Bone marrow (tissue), 2 donors: ENCODE measurements around the gene GLB1L.

Experiments
- DNase-seq, 2 donors: peaks; one replicate each; lab custom pipeline; 2025; lab: John Stamatoyannopoulos, UW

The GLB1L gene

DNA sequence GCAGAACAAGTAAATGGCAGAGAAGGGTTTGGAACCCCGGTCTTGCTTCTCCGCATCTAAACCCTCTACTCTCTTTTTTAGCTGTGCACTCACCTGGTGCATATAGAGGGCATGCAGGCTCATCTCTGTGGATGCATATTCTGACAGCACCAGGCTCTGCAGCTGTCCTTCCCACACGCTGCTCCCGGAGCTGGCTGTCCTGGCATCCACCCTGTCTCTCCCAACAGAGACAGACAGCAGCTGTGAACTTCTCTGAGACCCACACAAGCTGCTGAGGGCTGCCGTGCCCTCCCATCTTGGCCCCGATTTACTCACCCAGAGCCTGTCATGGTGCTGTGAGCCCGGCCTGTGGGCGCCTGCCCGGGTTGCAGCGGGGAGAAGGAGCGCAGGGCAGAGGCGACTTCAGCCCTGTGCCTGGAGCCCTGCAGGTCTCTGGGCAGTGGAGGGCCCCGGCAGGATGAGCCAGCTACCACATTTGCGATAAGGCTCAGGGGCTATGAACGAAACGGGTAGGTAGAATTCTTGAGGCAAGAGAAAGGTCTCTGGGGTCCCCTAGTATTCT is 23.2 kb downstream of the GLB1L start:
- no peak for DNase-seq

DNA sequence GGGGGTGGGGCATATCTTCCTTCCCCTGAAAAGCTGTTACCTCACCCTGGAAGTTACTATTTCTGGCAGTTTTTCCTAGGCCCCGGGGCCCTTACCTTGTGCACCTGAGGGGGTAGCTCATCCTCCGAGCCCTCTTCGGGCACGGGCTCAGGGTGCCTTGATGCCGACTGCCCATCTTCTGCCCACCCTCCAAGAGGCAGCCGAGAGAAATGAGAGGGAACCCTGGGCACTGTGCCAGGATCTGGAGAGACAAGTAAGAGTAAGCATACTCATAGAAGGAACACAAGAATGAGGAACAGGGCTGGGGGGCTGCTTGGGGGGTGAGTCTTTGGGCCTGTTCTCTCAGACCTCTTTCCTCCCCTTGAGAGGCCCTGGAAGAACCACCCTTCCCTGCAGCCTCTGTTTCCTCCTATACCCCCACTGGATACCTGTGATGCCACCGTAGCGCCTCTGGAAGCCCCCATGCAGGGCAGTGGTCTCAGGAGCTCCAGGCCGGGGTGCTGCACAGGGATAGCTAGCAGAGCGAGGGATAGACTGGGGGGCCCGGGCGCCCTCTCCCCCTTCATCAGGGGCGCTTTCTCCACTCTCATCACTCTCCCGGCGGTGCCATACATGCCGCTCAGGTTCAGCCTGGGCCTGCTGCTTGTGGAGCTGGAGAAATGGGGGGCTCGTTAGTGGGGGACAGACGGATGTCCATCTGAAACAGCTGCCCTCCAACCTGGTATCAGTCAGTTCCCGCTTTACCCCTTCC is 24.4 kb downstream of the GLB1L start:
- DNase-seq, result no peak

DNA sequence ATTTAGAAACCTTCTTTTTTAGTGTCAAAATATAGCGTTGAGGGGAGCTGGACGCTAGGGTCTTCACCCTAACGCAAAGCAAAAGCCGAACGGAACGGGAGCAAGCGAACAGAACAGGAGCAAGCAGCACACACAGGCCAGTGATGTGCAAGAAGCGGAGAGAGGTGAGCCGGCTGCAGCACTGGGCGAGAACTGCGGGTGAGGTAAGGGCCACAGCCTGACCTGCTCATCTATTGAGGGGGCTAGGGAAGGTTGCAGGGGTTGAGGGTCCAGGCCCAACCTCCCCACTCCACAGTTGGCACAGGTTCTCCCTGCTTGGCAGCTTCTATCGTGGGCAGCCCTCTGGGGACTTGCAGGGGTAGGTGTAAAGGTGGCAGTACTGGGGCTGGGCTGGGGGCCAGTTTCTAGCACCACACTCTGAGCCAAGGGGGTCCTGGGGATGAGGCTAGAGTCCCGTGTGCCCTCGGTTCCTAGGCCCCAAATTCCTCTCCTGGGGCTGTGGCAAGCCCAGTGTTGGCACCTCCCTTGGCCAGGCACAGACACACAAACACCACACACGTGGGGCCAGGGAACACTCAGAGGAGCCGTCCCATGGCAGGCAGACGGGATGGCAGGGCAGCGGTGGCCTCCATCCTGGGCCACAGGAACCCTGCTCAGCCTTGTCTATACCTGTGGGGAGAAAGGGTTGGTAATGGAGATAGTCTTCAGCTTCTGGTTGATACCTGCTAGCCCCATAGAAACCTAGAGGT is 25.3 kb downstream of the GLB1L start:
- no peak for DNase-seq

DNA sequence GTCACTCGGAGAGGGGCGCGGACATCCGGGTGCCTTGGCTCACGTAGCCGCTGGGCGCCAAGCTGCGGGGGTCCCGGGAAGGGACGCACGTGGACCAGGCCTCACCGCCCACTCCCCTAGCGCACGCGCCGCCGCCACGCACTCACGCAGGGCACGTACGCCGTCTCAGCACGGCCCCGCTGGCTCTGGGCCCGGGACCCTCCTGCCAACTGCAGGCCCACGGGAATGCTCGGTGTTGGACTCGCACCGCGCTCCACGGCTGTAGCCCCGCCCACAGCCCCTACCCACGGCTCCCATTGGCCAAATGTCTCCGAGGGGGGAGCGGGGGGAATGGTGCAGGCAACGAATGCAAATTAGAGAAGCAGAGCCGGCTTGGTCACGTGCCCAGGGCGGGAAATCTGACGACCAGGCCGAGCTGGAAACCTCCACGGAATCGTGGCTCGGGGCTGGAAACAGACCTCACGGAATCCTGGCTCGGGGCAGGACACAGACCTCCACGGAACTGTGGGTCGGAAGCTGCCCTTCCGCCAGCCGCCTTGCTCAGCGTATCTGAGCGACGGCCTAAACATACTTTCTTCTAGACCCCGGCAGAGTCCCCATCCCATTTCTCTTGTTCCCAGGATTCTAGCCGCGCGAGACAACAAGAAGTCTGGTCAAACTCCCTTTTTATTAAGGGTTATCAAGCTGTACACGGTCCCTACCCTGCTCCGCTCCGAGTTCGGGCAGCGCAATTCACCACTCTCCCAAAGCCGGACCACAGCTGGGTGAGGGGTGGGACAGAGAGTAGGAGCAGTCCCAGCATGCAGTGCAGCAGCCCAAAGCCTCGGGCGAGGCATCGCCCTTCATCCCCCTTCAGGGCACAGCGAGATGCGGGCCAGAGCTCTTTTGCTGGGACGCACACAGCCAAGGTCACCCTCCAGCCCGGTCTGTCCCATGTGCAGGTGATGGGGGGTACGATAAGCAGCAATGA is 26.2 kb downstream of the GLB1L start, which contains the start of gene ABCB6:
Gene ABCB6, minus strand, starts transcription at position 227 of the 970 bp plus-strand sequence. CDS start 285 bp downstream, outside the sequence.
- DNase-seq, result peak in 1 of 2 donors; percentile 22

DNA sequence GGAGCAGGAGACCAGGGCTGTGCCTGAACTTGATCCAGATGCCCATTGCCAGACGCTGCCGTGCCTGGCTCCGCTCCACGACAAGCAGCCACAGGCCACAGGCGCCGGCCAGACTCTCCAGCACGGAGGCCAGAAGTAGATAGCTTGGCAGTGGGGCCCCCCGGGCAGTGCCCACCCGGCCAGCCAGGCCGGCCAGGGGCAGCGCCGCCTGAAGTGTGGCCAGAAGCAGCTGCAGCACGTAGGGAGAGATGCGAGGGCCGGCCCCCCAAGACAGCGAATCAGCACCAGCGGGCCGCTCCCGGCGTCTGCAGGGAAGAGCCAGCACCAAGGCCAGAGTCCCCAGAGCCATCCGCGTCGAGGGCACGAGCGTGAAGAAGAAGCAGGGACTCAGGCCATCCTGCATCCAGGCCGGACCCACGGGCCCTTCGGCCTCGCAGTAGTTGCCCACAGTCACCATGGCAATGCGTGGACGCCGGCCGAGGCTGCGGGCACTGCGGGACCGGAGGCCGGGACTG is 27.0 kb downstream of the GLB1L start:
- DNase-seq, result peak in 1 of 2 donors; percentile 48

DNA sequence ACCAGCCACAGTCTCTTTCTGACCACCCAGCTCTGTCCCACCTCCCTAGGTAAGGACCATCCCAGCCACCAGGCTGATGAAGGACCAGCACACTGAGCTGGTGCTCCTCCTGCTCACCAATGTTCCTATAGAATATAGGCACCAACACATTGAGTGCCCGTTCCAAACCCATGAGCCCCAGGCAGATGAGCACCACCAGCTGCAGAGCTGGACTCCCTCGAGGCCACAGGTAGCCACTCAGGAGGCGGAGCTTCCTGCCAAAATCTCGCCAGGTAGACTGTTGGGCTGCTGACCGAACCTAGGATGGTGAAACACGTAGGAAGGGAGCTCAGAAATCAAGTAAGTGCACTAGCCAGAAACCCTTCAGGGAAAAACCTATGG is 28.7 kb downstream of the GLB1L start:
- no peak for DNase-seq

DNA sequence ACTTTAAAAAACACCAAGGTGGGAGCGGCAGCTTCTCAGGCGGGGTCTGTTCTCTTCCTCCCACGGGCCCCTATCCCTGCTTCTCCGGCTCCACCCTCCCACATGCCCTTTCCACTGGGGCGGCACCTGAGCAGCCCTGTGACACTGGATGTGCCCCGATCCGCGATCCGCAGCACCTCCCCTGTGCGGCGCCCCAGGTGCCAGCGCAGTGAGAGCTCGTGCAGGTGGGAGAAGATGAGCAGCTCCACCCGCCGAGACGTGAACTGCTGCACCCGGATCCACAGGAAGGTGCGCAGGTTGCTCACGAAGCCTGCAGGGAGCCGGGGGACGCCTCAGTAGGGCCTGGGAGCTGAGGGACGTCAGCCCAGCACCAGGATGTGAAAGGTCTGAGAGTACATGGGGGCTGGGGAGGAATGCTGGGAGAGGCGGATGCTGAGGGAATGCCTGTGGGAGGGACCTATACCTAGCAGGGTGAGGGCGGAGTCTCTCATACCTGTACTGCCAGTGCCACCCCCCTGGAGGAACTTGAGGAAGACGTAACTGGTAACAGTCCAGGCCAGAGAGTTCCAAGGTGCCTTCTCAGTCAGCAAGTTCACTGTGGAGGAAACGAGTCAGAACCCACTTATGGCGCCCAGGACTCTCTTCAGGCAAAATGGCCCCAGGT is 29.2 kb downstream of the GLB1L start:
- no peak for DNase-seq

DNA sequence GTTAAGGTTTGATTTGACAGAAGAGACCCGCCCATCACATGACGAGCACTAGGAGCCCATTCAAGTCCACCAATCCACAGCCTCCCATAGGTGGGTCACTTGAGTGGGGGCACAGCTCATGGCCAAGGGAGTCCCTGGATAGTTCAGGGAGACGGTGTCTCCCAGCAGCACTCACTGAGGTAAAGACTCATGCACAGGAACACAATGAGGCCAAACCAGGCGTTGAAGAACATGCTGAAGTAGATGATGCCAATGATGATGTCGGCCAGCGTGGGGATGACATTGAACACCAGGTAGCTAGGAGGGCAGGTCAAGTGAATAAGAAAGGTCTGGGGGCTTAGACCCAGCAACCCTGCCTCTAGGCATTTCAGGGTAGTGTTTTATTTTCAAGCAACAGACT is 30.5 kb downstream of the GLB1L start:
- no peak for DNase-seq

DNA sequence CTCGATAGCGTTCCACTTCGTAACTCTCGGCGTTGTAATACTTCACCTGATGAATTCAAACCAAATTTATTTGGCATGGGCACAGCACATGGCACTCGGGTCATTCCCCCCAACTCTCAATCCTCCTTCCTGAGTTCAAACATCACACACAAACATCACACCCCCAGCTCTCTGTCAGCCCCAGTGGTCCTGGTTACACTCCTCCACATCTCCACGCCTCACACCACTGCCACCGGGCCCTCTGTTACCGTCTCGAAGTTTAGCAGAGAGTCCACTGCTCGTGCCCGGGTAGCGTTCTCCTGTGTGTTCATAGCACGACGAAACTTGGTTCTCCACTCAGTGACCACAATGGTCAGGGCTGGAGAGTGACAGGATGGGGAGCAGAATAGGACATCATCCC is 31.1 kb downstream of the GLB1L start:
- DNase-seq, result no peak

DNA sequence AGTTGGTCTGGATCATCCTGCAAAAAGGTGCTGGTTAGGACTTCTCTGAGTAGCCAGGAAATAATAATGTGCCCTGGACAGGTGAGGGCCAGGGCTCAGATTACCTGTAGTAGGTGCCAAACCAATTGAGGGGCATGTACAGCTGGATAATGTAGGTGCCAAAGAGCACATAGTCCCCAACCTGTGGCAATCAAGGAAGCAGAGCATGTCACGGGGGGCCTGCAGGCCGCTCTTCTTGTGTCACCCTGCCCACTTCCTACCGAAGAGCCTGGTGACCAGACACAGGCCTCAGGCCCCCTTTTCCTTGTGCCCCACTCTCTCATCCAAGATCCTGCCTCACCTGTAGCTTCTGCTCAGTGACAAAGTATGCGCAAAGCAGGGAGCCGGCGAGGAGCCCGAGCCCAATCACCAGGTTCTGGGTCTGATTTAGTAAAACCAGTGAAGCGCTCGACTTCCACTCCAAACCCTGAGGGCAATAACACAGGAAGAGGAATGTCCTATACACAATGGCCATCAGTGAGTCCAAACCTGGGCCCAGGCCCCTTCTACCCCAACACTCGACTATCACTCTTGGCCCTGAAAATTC is 31.7 kb downstream of the GLB1L start:
- DNase-seq, result no peak

DNA sequence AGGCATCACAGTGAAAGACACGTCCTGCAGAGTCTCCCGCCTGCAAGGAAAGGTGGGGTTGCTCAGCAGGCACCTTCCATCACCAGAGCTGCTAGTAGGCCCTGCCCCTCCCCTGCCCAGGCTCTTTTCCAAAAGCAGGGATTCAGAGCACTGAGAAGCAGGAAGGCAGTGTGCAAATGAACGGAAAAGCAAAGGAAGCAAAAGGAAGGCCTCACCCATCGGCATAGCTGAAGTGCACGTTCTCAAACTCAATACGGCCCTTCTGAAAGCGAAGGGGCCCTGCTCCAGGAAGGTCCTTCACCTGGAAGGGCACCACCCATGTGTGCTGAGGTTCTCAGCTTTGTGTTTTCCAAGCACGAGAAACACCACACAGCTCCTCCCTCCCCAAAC is 32.2 kb downstream of the GLB1L start:
- DNase-seq, result no peak

DNA sequence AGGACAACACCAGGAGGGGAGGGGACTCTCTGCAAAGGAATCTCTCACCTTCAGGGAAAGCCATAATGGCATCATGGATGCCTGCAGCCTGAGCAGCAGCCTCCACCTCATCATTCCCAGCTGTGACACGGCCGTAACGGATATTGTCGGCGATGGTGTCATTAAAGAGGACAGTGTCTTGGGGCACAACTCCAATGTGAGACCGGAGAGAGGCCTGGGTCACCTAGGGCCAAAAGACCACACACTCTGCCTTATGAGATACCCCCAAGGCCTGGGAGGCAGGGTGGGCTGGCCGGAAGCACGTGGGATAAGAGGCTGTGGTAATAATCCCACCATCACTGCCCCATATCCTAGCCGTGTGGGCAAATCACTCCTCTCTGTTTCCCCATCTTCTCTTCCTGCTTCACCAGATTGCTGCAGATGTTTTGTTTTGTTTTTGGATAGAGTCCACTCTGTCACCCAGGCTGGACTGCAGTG is 34.3 kb downstream of the GLB1L start:
- no peak for DNase-seq

DNA sequence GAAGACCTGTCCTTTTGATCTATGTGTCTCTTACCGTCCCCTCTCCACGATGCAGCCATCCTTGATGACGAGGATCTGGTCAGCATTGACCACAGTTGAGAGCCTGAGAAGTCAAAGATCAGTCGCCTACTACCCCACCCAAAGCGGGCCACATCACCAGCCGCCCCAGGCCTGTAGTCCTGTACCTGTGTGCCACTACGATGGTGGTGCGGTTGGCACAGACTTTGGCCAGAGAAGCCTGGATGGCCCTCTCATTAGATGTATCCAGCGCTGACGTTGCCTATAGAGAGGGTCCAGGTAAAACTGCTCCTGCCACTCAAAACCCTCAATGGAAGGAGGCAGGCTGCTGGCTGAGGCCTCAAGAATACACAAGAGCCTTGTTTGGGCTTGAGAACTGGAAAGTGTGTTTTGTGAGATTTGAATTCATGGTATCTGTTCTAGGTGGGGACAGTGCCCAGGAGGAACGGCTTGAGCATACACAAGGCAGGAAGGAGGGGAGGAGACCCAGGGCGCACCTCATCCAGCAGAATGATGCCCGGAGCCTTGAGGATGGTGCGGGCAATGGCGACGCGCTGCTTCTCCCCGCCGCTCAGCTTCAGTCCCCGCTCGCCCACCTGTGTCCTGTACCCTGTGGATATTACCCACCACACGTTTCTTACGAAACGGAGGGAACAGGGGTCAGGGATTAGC is 34.9 kb downstream of the GLB1L start:
- DNase-seq, result no peak

DNA sequence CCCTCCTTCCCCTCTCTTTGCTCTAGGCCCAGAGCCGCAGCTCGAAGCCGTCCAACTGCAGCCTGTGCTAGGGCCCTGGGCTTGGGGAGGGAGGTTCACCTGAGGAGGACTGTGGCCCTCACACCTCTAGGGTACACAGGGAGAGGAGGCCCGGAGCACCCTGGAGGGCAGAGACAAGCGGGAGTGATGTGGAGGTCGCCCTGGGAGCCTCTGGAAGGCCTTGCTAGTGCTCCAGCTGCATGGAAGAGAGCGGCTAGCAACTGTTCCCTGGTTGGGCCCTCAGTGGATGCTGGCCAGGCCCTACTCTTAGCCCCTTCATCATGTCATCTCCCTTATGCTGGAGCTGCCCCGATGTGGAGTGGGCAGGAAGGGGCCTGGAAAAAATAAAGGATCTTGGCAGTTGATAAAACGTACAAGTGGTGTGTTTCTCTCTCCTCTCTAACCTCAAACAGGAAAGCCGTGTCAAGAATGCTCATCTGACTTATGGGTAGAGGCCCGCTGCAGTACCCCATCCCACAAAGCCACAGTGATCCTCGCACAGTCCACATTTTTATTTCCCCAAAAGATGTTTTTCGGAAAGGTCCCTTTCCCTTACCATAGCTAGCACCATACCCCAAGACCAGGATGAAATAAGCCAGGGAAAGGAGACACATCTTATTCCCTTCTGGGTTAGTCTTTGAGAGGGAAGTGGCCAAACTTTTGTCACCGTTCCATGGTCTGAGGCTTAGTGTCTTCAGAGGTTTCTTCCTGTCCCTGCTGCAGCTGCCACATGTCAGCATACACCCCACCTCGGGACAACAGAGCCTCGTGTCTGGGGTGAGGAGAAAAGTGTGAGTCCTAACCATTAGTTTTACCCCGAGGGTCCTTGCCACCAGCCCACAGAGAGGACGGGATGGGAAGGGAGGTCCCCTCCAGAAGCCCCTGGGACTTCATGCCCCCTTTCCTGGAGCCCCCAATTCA is 35.7 kb downstream of the GLB1L start:
- DNase-seq, result no peak

DNA sequence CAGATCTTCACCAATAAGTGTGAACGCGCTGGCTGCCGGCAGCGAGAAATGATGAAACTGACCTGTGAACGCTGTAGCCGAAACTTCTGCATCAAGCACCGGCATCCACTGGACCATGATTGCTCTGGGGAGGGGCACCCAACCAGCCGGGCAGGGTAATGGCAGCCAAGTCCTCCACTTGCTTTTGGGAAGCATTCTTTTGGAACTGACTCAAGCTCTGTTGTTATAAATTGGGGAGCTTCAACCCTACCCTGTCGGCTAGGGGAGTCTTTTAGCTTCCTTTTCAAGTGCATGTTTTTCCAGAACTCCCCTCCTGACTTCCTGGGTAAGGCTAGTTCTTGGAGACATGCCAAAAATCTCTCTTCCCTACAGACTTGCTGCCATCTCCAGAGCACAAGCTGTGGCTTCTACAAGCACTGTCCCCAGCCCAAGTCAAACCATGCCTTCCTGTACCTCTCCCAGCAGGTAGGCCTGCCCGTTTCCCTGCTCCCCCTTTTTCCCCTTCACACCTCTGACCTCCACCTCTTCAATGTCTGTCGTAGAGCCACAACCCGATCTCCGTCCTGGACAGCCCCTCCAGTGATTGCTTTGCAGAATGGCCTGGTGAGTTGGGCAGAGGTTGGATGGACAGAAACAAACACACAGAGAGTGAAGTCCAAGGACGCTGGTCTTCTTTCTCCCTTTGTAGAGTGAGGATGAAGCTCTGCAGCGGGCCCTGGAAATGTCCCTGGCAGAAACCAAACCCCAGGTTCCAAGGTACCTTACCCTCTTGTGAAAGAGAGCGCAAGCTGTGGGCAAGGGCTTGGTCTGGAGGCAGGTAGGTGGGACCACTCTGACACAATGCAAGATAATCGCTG is 37.1 kb downstream of the GLB1L start:
- DNase-seq, result no peak

DNA sequence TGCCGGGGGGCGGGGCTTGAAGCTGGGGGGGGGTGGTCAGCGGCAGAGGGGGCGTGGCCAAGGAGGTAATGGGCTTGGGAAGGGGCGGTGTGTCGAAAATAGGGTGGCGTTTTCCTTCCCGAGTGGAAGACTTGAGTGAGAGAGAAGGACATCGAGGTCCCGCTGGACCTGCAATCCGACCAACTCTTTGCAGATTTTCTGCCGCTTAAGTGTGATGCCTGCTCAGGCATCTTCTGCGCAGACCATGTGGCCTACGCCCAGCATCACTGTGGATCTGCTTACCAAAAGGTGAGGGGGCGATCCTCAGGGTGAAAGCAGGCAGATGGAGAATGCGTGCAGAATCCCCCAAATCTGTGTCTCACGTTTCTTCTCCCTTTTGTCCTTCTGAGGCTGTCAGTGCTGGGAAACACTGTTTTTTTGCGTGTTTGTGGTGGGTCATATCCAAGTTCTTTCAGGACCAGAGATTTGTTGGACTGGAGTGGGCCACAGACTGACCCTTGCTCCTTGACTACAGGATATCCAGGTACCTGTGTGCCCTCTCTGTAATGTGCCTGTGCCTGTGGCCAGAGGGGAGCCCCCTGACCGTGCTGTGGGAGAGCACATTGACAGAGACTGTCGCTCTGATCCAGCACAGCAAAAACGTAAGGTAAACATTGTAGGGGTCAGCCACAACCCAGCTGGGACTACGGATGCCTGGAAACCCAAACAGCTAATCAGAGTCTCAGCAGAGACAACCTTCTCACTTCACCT is 37.9 kb downstream of the GLB1L start:
- no peak for DNase-seq
